Measurements from ENCODE around the gene ATP5MC3. TPM values are rescaled to one million over a fixed set of nuclear protein-coding genes. Genes with fewer than 3 reads are reported as not detected.
A peak's percentile ranks its signal among the peaks of the same experiment; 100 is the strongest.

ATP5MC3 gene
- total RNA-seq, 1 donor from 2014 or later: 98.7 TPM

DNA sequence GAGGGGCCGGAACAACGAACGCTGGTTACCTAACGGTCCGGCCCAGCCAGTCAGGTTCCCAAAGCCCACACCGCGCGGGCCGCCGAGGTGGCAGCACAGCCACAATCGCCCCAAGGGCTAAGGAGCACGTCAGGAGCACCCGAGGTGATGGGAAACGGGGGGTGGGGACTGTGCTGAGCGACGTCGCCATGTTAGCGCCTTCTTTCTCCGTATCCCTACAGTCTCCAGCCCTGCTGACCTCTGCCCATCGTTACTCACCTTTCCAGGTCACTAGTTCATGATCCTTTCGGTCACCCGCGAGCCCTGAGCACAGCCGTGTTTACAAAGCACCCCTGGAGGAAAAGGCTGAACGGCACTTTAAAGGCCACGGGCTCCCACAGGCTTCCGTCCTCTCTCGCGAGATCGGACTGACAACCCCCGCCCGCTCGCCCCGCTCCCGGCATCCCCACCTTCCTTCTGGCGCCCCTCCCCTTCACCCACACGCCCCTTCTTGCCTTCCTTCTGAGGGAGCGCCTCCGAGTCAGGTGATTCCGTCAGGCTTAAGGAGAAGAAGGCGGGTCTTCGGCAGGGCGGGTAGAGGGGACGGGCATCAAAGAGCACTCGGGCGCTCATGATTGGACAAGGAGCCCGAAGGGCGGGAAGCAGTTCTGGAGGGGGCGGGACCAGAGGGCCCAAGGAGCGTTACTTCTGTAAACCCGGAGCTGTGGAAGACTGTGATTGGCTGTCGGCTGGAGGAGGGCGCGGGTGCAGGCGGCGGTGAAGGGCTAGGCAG lies 13.5 kb downstream of the ATP5MC3 start, which contains the start of gene ATF2:
Gene ATF2, minus strand, starts transcription at position 412 of the 772 bp plus-strand sequence. CDS start 31,760 bp downstream, outside the sequence.
- peak; percentile 100 for DNase-seq

DNA sequence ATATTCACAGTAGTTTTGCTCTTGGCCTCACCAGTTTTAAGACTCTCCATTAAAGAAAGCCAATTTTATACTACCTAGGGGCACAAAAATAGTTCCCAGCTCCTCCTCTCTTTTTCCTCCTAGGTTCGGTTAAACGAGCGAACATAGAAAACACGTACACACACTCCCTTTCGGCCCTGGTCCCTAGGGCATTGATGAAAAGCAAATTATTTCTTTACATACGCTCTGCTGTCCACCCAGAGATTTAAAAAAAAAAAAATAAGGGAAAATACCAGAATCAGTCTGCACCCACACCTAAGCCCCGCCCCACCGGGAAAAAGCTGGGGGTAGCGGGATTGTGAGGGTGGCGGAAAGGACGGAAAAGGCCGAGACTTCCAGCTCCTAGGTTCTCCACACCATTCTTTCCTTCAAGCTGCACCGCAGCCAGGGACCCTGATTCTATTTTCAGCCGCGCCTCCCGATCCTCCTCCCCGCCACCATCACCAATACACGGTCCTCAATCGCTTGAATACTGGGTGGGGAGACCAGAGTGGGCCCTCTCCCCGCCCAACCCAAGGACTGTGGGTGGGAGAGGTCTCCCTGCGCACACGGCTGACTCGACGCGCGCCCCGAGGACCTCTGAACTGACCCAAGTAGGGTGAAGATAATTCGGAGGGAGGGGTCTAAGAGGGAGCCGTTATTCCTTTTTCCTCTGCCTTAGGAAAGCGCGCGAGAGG lies 14.3 kb downstream of the ATP5MC3 start:
- DNase-seq: peak; percentile 57

DNA sequence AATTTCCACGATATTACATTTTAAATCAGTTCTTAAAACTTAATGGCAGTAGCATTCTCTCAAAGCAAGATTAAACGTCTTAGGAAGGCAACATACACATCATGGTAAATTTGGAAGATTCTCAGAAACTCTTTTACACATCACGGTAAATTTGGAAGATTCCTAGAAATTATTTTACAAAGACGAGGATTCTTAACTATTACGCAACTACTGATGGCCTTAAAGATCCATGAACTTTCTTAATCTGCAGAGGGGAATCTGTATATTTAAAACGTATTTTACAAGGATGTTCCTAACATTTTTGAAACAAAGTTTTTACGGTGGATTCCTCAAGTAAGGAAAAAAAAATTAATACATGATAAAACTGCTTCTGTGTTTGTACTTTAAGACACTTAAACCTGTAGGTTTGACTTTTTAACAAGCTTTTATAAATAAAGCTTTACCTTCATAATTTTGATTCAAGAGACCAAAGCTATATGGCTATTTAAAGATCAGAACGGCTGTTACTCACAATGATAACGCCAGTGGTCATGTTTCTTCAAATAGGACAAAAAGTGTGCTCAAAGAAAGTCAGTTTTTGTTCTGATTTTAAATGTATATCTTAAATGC lies 15.2 kb downstream of the ATP5MC3 start:
- no peak for DNase-seq

DNA sequence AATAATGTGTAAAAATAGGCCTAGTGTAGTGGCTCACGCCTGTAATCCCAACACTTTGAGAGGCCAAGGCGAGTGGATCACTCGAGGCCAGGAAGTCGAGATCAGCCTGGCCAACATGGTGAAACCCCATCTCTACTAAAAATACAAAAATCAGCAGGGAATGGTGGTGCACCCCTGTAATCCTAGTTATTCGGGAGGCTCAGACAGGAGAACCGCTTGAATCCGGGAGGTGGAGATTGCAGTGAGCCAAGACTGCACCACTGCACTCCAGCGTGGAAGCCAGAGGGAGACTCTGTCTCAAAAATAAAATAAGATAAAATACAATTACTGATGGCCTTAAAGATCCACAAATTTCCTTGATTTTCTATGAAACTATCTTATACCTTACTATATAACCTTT lies 17.3 kb downstream of the ATP5MC3 start:
- no peak for DNase-seq

DNA sequence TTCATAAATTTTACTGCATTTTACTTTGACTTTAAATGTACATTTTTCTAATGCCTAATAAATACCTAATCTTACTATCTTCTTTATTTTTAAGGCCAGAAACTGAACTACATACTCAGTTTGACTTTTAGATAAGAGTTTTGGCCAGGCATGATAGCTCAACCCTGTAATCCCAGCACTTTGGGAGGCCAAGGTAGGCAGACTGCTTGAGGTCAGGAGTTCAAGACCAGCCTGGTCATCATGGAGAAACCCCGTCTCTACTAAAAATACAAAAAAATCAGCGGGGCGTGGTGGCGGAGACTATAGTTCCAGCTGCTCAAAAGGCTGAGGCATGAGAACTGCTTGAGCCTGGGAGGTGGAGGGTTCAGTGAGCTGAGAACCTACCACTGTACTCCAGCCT lies 22.6 kb downstream of the ATP5MC3 start:
- DNase-seq: no peak

DNA sequence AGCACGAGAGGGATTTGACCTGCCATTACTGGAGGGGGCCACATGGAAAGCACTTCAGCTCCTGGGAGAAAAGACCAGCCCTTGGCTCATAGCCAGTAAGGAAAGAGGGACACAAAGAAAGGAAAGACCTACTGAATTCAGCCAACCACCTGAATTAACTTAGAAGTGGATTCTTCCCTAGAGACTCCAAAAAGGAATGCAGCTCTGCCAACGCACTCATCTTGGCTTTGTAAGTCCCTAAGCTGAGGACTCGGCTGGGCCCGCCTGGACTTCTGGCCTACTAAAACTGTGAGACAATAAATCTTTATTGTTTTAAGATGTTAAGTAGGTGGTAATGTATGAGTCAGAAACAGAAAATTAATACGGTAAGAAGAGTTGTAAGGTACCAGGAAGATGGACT lies 25.0 kb downstream of the ATP5MC3 start:
- peak; percentile 63 for DNase-seq

DNA sequence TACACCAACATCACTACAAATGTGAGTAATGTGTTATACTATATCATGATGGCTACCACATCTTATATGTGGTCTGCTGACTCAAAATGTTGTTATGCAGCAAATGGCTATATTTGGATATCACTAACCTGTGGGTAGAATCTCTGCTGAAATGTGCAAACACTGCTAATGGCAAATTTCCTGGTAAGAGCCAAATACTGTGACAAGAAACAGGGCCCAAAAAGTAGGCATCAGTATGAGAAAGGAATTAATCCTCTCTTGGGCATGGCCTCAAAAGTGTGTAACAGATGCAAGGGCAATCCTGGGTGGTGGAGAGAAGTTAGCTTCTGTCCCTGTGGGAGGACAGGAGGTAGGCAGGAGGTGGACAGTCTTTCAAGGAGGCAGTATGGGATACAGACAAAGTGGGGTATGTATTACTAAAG lies 26.8 kb downstream of the ATP5MC3 start:
- DNase-seq: no peak

DNA sequence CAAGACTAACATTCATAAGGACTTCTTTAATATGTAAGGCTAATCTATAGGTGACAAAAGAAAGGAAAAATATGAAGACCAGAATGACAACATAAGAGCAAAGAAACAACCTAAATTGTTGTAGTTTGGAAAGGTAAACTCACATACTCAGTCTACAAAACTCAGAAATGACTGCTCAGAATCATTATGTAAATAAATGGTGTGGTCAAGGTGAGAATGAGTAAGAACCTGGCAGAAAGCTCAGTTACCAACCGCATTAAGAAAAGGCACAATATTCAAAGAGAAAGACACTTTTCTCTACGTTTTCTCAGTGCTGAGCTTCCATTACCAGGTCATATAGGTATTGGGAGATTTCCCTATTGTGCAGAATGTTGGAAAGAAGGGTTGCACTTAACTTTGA lies 29.3 kb downstream of the ATP5MC3 start:
- no peak for DNase-seq

DNA sequence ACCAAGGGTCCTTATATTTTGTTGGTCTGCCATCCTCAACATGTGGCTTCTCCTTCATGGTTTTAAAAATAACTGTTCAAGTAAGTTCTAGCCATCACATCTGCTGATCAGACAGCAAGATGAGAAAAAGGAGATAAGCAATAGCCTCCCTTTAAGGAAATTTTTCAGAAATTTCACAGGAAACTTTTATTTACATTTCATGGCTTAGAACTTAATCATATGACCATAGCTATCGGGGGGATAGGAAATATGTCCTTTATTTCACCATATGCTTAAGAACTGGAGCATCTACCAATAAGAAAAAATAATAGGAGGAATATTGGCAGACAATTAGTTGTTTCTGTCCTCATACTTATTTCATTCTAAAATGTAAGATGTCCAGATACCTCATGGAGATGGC lies 29.7 kb downstream of the ATP5MC3 start:
- DNase-seq: no peak

DNA sequence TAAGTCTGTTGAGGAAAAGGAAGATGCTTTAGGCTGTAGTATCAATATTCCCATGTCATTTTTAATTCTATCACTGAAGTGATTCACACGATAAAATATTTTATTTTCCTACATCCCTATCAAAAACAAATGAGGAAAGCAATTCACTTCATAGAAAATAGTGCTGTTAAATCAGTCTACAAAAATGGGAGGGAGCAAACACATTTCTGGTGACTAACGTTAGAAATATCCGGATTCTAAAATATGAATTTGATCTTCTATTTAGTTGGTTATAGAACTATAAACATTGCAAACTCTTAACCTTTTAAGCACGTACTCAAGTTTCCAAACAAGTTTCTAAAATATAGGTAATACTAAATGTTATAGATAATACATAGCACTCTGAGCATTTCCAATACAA lies 34.3 kb downstream of the ATP5MC3 start:
- no peak for DNase-seq

DNA sequence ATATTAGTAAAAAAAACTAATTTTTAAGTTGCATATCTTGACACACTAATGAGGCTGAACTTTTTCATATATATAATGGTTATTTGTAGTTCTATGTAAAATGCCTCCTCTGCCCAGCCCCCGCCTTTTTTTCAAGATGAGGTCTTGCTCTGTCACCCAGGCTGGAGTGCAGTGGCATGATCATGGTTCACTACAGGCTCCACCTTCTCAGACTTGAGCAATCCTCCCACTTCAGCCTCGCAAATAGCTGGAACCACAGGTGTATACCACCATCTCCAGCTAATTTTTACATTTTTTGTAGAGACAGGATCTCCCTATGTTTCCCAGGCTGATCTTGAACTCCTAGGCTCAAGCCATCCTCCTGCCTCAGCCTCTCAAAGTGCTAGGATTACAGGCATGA lies 37.8 kb downstream of the ATP5MC3 start:
- no peak for DNase-seq

DNA sequence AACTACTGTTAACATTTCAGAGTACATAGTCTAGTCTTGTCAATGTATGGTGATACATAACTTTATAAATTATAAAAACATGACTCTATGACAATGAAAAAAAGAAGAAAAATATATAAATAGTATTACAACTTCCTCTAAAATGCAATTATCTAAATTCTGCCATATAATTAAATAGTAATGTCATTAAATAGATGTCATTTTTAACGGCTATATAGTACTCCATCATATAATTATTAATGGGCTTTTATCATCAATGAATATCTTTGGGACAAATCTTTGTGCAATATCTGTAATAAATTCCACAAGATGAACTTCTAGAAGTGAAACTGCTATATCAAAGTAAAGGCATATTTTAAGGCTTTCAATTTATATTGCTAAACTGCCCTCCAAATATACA lies 38.3 kb downstream of the ATP5MC3 start:
- DNase-seq: no peak

DNA sequence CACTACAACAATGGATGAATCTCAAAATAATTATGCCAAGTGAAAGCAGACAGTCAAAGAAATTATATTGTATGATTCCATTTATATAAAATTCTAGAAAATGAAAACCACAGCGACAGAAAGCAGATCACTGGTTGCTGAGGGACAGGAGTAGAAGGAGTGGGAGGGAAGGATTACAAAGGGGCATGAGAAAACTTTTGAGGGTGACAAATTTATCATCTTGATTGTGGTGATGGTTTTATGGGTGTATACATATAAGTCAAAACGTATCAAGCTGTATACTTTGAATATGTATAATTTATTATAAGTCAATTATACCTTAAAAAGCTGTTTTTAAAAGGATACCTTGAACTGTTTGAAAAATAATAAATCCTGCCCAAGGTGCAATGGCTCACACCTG lies 41.2 kb downstream of the ATP5MC3 start:
- no peak for DNase-seq

DNA sequence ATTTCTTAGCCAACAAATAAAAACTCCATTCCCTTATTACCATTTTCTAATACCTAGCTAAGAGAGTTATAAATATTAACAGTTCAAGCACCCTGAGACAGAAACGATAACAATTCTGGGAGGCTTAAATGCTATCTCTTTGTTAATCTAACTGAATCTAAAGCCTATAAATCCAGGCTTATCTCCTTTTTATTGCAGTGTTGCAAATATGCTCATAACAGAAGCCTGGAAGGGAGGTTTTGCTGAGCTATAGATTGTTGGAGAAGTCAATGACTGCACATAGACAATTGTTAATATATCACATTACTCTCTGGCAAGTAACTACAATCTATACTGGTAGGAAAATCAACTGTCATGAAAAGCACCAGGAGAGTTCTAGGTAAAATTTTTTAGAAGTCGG lies 43.7 kb downstream of the ATP5MC3 start:
- no peak for DNase-seq

DNA sequence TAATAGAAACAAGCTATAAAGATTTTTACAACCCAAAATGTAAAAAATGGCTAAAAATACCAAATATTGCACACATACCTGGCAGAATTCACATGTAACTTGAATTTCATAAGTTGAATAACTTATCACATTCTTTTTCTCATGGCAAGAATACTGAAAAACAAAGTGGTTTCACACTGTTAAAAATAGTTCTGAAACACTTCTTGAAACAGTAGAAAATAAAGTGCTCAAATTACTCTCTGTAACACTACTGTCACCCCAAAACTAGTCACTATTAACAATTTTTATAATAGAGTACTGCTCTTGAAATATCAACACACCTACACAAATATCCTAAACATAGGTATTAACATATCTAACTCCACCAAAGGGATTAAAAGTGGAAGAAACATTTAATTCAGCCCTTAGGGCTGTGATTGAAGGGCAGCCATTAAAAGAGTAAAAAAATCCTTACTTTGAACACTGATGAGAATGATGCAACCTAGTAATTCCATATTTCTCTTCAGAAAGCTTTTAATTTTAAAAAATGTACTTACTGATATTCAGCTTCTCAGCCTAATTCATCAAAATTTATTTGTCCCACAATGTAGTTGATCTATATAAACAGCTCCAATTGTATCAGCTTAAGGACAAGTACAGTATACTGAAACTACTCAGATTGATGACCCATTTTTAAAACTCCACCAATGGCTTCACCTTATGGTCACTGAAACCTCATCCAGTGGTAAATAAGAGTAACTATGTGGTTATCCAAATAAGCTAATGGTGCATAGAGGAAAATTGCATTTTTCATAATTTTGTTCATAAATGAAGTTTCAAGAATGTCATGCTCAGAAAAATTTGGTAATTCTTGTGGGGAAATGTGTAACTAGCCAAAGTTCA lies 44.9 kb downstream of the ATP5MC3 start:
- no peak for DNase-seq

DNA sequence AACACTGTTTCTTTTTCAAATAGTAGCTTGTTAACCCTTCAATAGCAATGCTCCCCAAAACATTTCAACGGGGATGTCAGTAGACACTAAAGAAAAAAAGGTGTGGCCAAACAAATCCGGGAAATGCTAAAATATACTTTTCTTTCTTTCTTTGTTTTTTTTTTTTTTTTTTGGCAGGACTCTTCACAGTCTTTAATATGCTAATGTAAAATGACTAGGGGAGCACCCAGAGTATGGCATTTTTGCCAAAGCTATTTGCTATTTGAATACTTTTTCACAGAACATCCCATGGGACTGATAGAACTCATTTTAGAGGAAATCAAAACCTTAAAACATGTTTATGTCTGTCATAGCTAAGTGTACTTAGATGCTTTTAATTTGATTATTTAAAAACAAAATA lies 45.6 kb downstream of the ATP5MC3 start:
- no peak for DNase-seq

DNA sequence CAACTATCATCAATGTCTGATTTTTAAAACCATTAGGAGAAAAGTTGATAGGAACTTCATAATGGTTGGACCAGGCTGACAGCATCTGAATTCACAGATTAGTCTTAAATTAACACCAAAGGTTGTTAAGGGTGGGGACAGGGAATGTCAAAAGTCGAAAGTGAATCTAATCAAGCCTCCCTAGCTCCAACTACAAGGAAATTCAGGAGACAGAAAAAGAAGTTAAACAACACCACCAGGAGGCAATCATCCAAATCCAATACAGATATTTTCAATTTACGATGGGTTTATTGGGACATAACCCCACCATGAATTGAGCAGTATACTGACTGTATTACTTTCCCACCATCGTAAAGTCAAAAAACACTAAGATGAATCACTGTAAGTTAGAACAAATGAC lies 46.3 kb downstream of the ATP5MC3 start:
- DNase-seq: no peak

DNA sequence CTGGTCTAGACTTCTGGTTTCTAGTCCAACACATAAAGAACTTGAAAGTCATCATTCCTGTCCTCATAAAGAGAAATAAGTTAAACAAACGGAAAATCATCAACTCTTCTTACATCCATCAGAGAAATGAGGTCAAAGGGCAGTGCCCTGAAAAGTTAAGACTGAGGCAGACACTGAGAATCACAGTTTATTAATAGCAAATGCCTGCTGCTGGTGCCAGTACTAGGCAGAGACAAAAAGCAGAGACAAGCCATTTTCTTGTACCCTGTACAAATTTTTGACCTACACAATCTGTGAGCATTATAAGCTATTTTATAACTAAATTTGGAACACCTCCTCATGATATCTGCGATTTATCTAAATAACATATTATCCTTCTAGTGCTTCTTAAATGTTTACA lies 50.3 kb downstream of the ATP5MC3 start:
- DNase-seq: no peak

DNA sequence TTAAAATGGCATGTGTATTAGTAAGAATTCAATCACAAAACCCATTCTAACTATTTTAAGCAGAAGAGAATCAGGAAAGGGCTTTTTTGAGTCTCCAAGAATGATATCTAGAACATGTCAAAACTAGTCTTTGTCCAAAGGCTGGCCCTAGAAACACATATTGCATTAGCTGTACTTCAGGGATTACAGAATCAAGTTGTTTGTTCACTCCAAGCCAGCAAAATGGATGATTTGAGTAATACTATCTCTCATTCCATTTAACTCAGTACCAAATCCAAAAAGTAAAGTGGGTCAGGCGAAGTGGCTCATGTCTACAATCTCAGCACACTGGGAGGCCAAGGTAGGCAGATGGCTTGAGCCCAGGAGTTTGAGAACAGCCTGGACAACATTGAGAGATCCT lies 54.8 kb downstream of the ATP5MC3 start:
- DNase-seq: no peak

All from dermis blood vessel endothelial cell (primary cell).